H1 (cell line): ENCODE results near the gene NKAIN1.

ENCODE experiments used
- EP300 ChIP-seq, 2 experiments: IDR thresholded peaks; 1 replicate in 1 of 2; 2 replicates in 1 of 2; pipeline ENCODE4 v1.6.1; 2011 to 2012; ENCODE audit warnings: low read depth in 2 of 2, low read length in 2 of 2, mild to moderate bottlenecking in 2 of 2, borderline replicate concordance in 1 of 2, inconsistent platforms in 1 of 2, moderate library complexity in 1 of 2
- SIN3A ChIP-seq, 2 experiments: IDR thresholded peaks in 1 of 2; conservative IDR thresholded peaks in 1 of 2; 2 replicates each; pipeline ENCODE4 v1.6.1; 2011 to 2012; ENCODE audit warnings: low read length in 2 of 2, improper control_type of control experiment in 1 of 2, low read depth in 1 of 2, mild to moderate bottlenecking in 1 of 2
- TAF1 ChIP-seq: IDR thresholded peaks from 2 replicates; pipeline ENCODE4 v1.6.1; 2011; ENCODE audit warnings: mild to moderate bottlenecking, low read depth, low read length

DNA sequence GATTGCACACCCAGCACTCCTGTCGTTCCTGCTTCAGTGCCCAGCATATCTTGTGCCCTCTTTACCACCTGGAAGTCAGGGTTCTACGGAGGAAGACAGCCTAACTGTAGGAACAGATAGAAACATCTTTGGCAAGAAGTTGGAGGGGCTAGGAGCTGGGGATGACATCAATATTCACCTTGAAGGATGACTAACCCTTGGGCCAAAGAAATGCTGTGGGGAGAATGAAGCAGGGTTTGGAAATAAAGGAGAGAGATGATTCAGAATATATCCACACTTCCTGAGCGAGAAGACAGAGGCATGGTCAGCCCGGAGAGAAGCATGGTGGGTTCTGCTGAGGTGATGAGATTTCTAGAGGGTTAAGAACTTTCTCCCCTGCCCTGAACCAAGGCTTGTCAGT, 4.6 kb upstream of the NKAIN1 start:
- TF ChIP-seq SIN3A (conservative IDR thresholded peaks at IDR 0.05 in 1 of 2, IDR thresholded peaks at IDR 0.05 in 1 of 2; ENCODE audit: low read depth in 1 of 2, low read length in 2 of 2) (no peak), EP300 (IDR thresholded peaks at IDR 0.05; ENCODE audit: borderline replicate concordance in 1 of 2, low read depth in 2 of 2, low read length in 2 of 2) (no peak), TAF1 (no peak)
